HEK293 (cell line): ENCODE measurements around the gene RHBDD1.

ENCODE experiments used
- CTCF ChIA-PET: fragments of 350-600 bp; formaldehyde crosslinking; extraction: SDS; loops from one replicate; lab custom pipeline; 2021; ENCODE audit warnings: antibody characterized with exemption; lab: Yijun Ruan, JAX
- POLR2A ChIA-PET: fragments of 300-600 bp; formaldehyde crosslinking; extraction: SDS; loops from one replicate; lab custom pipeline; 2020; ENCODE audit warnings: antibody characterized with exemption, inconsistent platforms; lab: Yijun Ruan, JAX
- H3K27ac ChIP-seq: fragments of 200-500 bp; sonication (Bioruptor generic); 2 replicates; pipeline ENCODE4 v1.5.1; 2014; ENCODE audit warnings: low read depth, low read length, control low read depth, inconsistent platforms; ENCODE audit errors: extremely low read depth
- H3K36me3 ChIP-seq, 2 experiments: fragments of 200-500 bp in 1 of 2; sonication (Bioruptor generic) in 1 of 2; 1 replicate in 1 of 2; 2 replicates in 1 of 2; pipeline ENCODE4 v1.5.1; 2014 to 2017; ENCODE audit warnings: inconsistent platforms in 2 of 2, low read length in 2 of 2; ENCODE audit not compliant: control insufficient read depth in 2 of 2, insufficient read depth in 1 of 2
- H3K4me1 ChIP-seq: fragments of 200-500 bp; sonication (Bioruptor generic); 2 replicates; pipeline ENCODE4 v1.5.1; 2014; ENCODE audit warnings: mild to moderate bottlenecking, low read length, inconsistent platforms; ENCODE audit not compliant: control insufficient read depth, insufficient read depth
- H3K4me3 ChIP-seq: 2 replicates; pipeline ENCODE4 v1.5.1; 2011; ENCODE audit warnings: low read depth, mild to moderate bottlenecking, control low read depth, low read length, moderate library complexity
- H3K9me3 ChIP-seq: fragments of 200-500 bp; sonication (Bioruptor generic); 2 replicates; pipeline ENCODE4 v1.5.1; 2014; ENCODE audit warnings: low read depth, low read length, inconsistent platforms; ENCODE audit not compliant: control insufficient read depth, insufficient read depth
- FEZF1 ChIP-seq: fragments of 450-650 bp; formaldehyde crosslinking; IDR thresholded peaks from 2 replicates; pipeline ENCODE4 v1.5.1; 2016; ENCODE audit warnings: missing biosample characterization, missing genetic modification characterization
- HOXD13 ChIP-seq: sonication (generic); formaldehyde crosslinking; IDR thresholded peaks from 2 replicates; pipeline ENCODE4 v1.8.0; 2022; ENCODE audit warnings: missing genetic modification reagents, borderline replicate concordance
- PATZ1 ChIP-seq: fragments of 450-650 bp; formaldehyde crosslinking; IDR thresholded peaks from 2 replicates; pipeline ENCODE4 v1.5.1; 2016; ENCODE audit warnings: missing biosample characterization, missing genetic modification characterization
- PRDM1 ChIP-seq: fragments of 450-650 bp; formaldehyde crosslinking; IDR thresholded peaks from 2 replicates; pipeline ENCODE4; 2016; ENCODE audit warnings: missing biosample characterization, missing genetic modification characterization
- PRDM10 ChIP-seq: fragments of 450-650 bp; formaldehyde crosslinking; IDR thresholded peaks from 2 replicates; pipeline ENCODE4 v1.5.1; 2016; ENCODE audit warnings: missing biosample characterization, missing genetic modification characterization
- PRDM2 ChIP-seq: fragments of 450-650 bp; formaldehyde crosslinking; IDR thresholded peaks from 2 replicates; pipeline ENCODE4 v1.5.1; 2016; ENCODE audit warnings: missing biosample characterization, missing genetic modification characterization, borderline replicate concordance
- SP2 ChIP-seq: fragments of 450-650 bp; formaldehyde crosslinking; IDR thresholded peaks from 2 replicates; pipeline ENCODE4 v1.5.1; 2016; ENCODE audit warnings: missing biosample characterization, missing genetic modification characterization
- TCF7L2 ChIP-seq: IDR thresholded peaks from 2 replicates; pipeline ENCODE4 v1.6.1; 2011; ENCODE audit warnings: low read depth, mild to moderate bottlenecking, inconsistent platforms, low read length, moderate library complexity, borderline replicate concordance
- ZBTB1 ChIP-seq: fragments of 450-650 bp; formaldehyde crosslinking; IDR thresholded peaks from 2 replicates; pipeline ENCODE4 v1.5.1; 2016; ENCODE audit warnings: missing biosample characterization, missing genetic modification characterization
- ZBTB44 ChIP-seq: fragments of 450-650 bp; IDR thresholded peaks from 2 replicates; pipeline ENCODE4 v1.5.1; 2018; ENCODE audit warnings: missing biosample characterization, mild to moderate bottlenecking, missing genetic modification characterization
- ZBTB8A ChIP-seq: fragments of 450-650 bp; formaldehyde crosslinking; IDR thresholded peaks from 2 replicates; pipeline ENCODE4 v1.5.1; 2016; ENCODE audit warnings: missing biosample characterization, missing genetic modification characterization
- ZNF133 ChIP-seq: fragments of 450-650 bp; formaldehyde crosslinking; IDR thresholded peaks from 2 replicates; pipeline ENCODE4 v1.5.1; 2016; ENCODE audit warnings: missing biosample characterization, missing genetic modification characterization
- ZNF16 ChIP-seq: fragments of 450-650 bp; formaldehyde crosslinking; IDR thresholded peaks from 2 replicates; pipeline ENCODE4 v1.5.1; 2016; ENCODE audit warnings: low read depth, missing biosample characterization, missing genetic modification characterization
- ZNF37A ChIP-seq: fragments of 450-650 bp; IDR thresholded peaks from 2 replicates; pipeline ENCODE4 v1.5.1; 2018; ENCODE audit warnings: missing biosample characterization, missing genetic modification characterization
- ZNF488 ChIP-seq: fragments of 450-650 bp; formaldehyde crosslinking; IDR thresholded peaks from 2 replicates; pipeline ENCODE4 v1.5.1; 2016; ENCODE audit warnings: missing biosample characterization, missing genetic modification characterization
- ZNF548 ChIP-seq: fragments of 450-650 bp; formaldehyde crosslinking; IDR thresholded peaks from 2 replicates; pipeline ENCODE4 v1.5.1; 2016; ENCODE audit warnings: missing biosample characterization, missing genetic modification characterization
- ZNF560 ChIP-seq: fragments of 450-650 bp; formaldehyde crosslinking; IDR thresholded peaks from 2 replicates; pipeline ENCODE4 v1.5.1; 2017; ENCODE audit warnings: missing biosample characterization, missing genetic modification characterization, borderline replicate concordance
- ZNF621 ChIP-seq: fragments of 450-650 bp; formaldehyde crosslinking; IDR thresholded peaks from 2 replicates; pipeline ENCODE4 v1.5.1; 2017; ENCODE audit warnings: missing biosample characterization, missing genetic modification characterization
- ZNF629 ChIP-seq: fragments of 450-650 bp; formaldehyde crosslinking; IDR thresholded peaks from 2 replicates; pipeline ENCODE4 v1.5.1; 2017; ENCODE audit warnings: missing biosample characterization, missing genetic modification characterization
- ZNF785 ChIP-seq: fragments of 450-650 bp; formaldehyde crosslinking; IDR thresholded peaks from 2 replicates; pipeline ENCODE4 v1.5.1; 2016; ENCODE audit warnings: missing biosample characterization, missing genetic modification characterization
- ZSCAN4 ChIP-seq: fragments of 450-650 bp; formaldehyde crosslinking; IDR thresholded peaks from 2 replicates; pipeline ENCODE4 v1.5.1; 2017; ENCODE audit warnings: missing biosample characterization, missing genetic modification characterization

Gene RHBDD1

GRCh38 chr2:227036527-227036926 lies 200.7 kb downstream of the RHBDD1 start (continued):
- TF ChIP-seq PATZ1 = no peak

- TF ChIP-seq PRDM1 (tag by site-specific recombination) (no peak), ZNF16 (tag by site-specific recombination) (no peak), PRDM2 (no peak), ZNF560 (tag by site-specific recombination) (no peak), SP2 (tag by site-specific recombination) (no peak), ZNF548 (no peak), ZBTB8A (tag by site-specific recombination) (no peak), FEZF1 (no peak), ZNF488 (tag by site-specific recombination) (no peak), ZNF629 (tag by site-specific recombination) (no peak), PRDM10 (no peak), ZBTB44 (no peak), ZNF37A (tag by site-specific recombination) (no peak), ZSCAN4 (tag by site-specific recombination) (no peak), ZNF785 (tag by site-specific recombination) (no peak), ZBTB1 (tag by site-specific recombination) (no peak), ZNF133 (tag by site-specific recombination) (no peak), TCF7L2 (no peak), HOXD13 (CRISPR knock-in tag) (no peak), ZNF621 (tag by site-specific recombination) (no peak)
- TF ChIP-seq, all 188 proteins: peak for 0
- ChIA-PET CTCF (interaction anchor here (0.5 to 0.7 kb wide), 3 partner anchors 55 to 1382 kb away, joined by 3 to 4 read pairs (median 4); no protein-coding TSS in a partner anchor), POLR2A (no interaction called here)
- H3K4me1 ChIP-seq = no peaks in the 10 kb centered on the region
- no peaks in the 10 kb centered on the region for H3K9me3 ChIP-seq
- no peak overlapping the region for H3K4me3 ChIP-seq
- no peak overlapping the region for H3K27ac ChIP-seq
- H3K36me3 ChIP-seq = no peaks in the 10 kb centered on the region
These were observed 202.8 kb downstream of the RHBDD1 start for GRCh38 chr2:227038550-227039189.
